Measurements from ENCODE around the gene IFNB1.

DNA sequence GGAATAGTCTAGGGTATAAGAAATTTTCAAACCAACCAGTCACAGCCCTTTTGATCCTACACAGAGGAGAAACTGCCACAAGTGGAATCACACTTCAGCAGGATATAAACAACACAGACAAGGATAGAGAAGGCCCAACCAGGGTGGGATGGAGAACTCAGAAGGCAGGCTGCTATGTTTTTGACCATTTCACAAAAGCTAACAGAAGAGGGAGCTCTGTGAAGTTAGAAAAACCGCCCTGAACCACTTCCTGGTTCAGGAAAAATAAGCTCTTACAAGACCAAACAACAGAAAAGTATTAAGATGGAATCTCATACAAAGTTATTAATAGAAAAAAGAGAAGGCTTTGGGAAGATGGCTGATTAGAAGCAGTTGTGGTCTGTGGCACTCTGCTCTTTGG is 960 bp upstream of the IFNB1 start:
- TF ChIP-seq, protein P1, sequence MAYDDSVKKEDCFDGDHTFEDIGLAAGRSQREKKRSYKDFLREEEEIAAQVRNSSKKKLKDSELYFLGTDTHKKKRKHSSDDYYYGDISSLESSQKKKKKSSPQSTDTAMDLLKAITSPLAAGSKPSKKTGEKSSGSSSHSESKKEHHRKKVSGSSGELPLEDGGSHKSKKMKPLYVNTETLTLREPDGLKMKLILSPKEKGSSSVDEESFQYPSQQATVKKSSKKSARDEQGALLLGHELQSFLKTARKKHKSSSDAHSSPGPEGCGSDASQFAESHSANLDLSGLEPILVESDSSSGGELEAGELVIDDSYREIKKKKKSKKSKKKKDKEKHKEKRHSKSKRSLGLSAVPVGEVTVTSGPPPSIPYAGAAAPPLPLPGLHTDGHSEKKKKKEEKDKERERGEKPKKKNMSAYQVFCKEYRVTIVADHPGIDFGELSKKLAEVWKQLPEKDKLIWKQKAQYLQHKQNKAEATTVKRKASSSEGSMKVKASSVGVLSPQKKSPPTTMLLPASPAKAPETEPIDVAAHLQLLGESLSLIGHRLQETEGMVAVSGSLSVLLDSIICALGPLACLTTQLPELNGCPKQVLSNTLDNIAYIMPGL (CRISPR knock-in tag; IDR thresholded peaks at IDR 0.05), result no peak
- TF ChIP-seq, protein P2, sequence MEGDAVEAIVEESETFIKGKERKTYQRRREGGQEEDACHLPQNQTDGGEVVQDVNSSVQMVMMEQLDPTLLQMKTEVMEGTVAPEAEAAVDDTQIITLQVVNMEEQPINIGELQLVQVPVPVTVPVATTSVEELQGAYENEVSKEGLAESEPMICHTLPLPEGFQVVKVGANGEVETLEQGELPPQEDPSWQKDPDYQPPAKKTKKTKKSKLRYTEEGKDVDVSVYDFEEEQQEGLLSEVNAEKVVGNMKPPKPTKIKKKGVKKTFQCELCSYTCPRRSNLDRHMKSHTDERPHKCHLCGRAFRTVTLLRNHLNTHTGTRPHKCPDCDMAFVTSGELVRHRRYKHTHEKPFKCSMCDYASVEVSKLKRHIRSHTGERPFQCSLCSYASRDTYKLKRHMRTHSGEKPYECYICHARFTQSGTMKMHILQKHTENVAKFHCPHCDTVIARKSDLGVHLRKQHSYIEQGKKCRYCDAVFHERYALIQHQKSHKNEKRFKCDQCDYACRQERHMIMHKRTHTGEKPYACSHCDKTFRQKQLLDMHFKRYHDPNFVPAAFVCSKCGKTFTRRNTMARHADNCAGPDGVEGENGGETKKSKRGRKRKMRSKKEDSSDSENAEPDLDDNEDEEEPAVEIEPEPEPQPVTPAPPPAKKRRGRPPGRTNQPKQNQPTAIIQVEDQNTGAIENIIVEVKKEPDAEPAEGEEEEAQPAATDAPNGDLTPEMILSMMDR (IDR thresholded peaks at IDR 0.05), result no peak
- TF ChIP-seq MAX (CRISPR knock-in tag; IDR thresholded peaks at IDR 0.05), result no peak
- TF ChIP-seq, protein P3, sequence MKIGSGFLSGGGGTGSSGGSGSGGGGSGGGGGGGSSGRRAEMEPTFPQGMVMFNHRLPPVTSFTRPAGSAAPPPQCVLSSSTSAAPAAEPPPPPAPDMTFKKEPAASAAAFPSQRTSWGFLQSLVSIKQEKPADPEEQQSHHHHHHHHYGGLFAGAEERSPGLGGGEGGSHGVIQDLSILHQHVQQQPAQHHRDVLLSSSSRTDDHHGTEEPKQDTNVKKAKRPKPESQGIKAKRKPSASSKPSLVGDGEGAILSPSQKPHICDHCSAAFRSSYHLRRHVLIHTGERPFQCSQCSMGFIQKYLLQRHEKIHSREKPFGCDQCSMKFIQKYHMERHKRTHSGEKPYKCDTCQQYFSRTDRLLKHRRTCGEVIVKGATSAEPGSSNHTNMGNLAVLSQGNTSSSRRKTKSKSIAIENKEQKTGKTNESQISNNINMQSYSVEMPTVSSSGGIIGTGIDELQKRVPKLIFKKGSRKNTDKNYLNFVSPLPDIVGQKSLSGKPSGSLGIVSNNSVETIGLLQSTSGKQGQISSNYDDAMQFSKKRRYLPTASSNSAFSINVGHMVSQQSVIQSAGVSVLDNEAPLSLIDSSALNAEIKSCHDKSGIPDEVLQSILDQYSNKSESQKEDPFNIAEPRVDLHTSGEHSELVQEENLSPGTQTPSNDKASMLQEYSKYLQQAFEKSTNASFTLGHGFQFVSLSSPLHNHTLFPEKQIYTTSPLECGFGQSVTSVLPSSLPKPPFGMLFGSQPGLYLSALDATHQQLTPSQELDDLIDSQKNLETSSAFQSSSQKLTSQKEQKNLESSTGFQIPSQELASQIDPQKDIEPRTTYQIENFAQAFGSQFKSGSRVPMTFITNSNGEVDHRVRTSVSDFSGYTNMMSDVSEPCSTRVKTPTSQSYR (CRISPR knock-in tag; IDR thresholded peaks at IDR 0.05), result no peak
- no peak for TF ChIP-seq NFE2L1 (CRISPR knock-in tag; IDR thresholded peaks at IDR 0.05)
